Activated naive CD8-positive, alpha-beta T cell treated with anti-CD3 and anti-CD28 coated beads, Interleukin-2, amount 50 U/mL, for 24 hours (primary cell): ENCODE measurements around the gene NACC2.
"Not testable (repeated sequence)": the region's sequence is repeated elsewhere in the genome, so short reads cannot be mapped to it uniquely, and the experiment has no call there.

Experiments
- ATAC-seq: fragments of 150-1000 bp; cut with Tn5 transposase; one replicate; pipeline ENCODE4 v1.10.0; 2021
- DNase-seq: peaks from one replicate; pipeline ENCODE4 v3.0.0; 2021
- H3K27ac Mint-ChIP-seq: one replicate; pipeline ENCODE4 v1.8.0; 2021; ENCODE audit warnings: mild to moderate bottlenecking, mixed read lengths
- H3K27me3 Mint-ChIP-seq: one replicate; pipeline ENCODE4 v1.8.0; 2021; ENCODE audit warnings: mixed read lengths
- H3K36me3 Mint-ChIP-seq: one replicate; pipeline ENCODE4 v1.8.0; 2021; ENCODE audit warnings: low read depth, mixed read lengths
- H3K4me1 Mint-ChIP-seq: one replicate; pipeline ENCODE4 v1.8.0; 2021; ENCODE audit warnings: mixed read lengths
- H3K4me3 Mint-ChIP-seq: one replicate; pipeline ENCODE4 v1.8.0; 2021; ENCODE audit warnings: mild to moderate bottlenecking, moderate library complexity, mixed read lengths
- H3K9me3 Mint-ChIP-seq: one replicate; pipeline ENCODE4 v1.8.0; 2021; ENCODE audit warnings: mixed read lengths

NACC2 gene

DNA sequence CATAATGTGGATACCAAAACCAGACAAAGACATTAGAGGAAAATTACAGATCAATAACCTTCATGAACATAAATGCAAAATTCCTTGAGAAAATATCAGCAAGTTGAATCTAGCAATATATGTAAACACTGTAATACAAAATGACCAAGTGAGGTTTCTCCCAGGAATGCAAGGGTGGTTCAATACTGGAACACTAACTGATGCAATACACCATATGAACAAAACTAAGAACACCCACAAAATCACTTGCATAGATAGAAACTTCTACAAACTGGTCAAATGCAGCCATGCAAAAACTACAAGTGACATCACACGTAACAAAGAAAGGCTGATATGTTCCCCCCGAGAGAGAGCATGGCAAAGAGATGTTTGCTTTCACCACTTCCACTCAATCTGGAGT lies 55.6 kb downstream of the NACC2 start:
- Mint-ChIP-seq H3K36me3 (peaks cover 24% of the 10 kb centered on the region), H3K27ac (no peak overlapping the region), H3K4me1 (no peaks in the 10 kb centered on the region), H3K4me3 (no peak overlapping the region), H3K27me3 (no peaks in the 10 kb centered on the region), H3K9me3 (peaks cover 27% of the 10 kb centered on the region)
- DNase-seq, result no peak
- ATAC-seq, result no peak

GRCh38 chr9:136036848-136037247 lies 58.2 kb downstream of the NACC2 start:
- no peaks in the 10 kb centered on the region for H3K4me1 Mint-ChIP-seq
- H3K27me3 Mint-ChIP-seq, result no peaks in the 10 kb centered on the region
- H3K27ac Mint-ChIP-seq, result no peak overlapping the region
- H3K4me3 Mint-ChIP-seq, result no peak overlapping the region
- DNase-seq (no peak), ATAC-seq (no peak)
- peaks cover 24% of the 10 kb centered on the region for H3K36me3 Mint-ChIP-seq
- H3K9me3 Mint-ChIP-seq, result peaks cover 27% of the 10 kb centered on the region

GRCh38 chr9:136036050-136036449 lies 59.0 kb downstream of the NACC2 start:
- ATAC-seq, result no peak
- no peak for DNase-seq
- Mint-ChIP-seq H3K4me3 (no peak overlapping the region), H3K4me1 (no peaks in the 10 kb centered on the region), H3K27ac (no peak overlapping the region), H3K36me3 (peaks cover 24% of the 10 kb centered on the region), H3K27me3 (no peaks in the 10 kb centered on the region), H3K9me3 (peaks cover 27% of the 10 kb centered on the region)

DNA sequence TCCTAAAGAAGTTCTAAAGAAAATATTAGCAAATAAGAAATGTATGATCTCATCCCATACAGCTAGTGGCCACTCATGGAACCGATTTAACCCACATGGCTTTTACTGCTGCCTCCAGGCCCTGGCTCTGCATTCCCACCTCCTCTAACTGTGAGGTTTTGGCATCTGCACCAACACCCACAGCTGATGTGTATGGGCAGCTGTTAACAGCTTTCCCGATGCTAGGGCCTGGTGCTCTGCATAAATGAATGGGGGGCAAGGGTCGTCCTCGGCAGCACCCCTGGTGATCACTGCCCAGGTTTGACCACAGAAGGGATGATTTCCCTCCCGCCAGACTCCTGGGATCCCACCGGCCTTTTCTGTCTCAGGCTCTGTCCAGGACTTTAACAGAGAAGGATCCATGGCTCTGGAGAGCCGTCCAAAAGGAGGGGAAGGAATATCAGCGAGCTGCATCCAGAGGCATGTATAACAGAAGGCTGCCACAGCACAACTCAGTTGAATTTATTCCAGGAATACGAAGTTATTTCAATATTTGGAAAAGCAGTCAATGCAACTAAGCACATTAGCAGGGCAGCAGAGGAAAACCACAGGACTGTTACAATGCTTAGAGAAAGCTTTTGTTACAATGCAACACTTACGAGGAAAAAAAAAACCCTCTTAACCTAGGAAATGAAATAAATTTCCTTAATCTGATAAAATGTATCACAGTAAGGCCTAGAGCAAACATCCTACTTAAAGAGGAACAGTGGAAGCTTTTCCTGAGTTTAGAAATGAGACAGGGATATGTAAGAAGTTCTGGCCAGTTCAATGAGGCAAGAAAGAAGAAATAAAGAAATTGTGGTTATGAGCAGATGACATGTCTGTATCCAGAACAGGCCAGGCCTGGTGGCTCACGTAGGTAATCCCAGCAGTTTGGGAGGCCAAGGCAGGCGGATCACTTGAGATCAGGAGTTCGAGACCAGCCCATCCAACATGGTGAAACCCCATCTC lies 63.1 kb downstream of the NACC2 start:
- no peak overlapping the region for H3K27ac Mint-ChIP-seq
- no peak overlapping the region for H3K4me3 Mint-ChIP-seq
- DNase-seq (no peak), ATAC-seq (no peak)
- peaks cover 10% of the 10 kb centered on the region for H3K9me3 Mint-ChIP-seq
- peaks cover 9% of the 10 kb centered on the region for H3K36me3 Mint-ChIP-seq
- H3K4me1 Mint-ChIP-seq, result no peaks in the 10 kb centered on the region
- no peaks in the 10 kb centered on the region for H3K27me3 Mint-ChIP-seq

DNA sequence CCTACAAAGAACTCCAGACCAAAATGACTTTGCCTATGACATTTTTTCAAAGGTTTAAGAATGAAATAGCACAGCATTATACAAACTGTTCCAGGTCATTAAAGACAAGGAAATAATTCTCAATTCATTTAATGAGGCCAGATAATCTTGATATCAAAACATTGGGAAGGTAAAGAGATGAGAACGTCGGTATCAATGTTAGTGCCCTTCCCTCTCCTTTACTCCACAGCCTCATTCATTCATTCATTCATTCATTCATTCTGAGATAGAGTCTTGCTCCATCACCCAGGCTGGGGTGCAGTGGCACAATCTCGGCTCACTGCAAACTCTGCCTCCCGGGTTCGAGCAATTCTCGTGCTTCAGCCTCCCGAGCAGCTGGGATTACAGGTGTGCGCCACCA lies 64.0 kb downstream of the NACC2 start:
- H3K4me1 Mint-ChIP-seq, result no peaks in the 10 kb centered on the region
- DNase-seq (no peak), ATAC-seq (no peak)
- no peak overlapping the region for H3K4me3 Mint-ChIP-seq
- H3K9me3 Mint-ChIP-seq, result peaks cover 1% of the 10 kb centered on the region
- H3K27ac Mint-ChIP-seq, result no peak overlapping the region
- H3K36me3 Mint-ChIP-seq, result peaks cover 4% of the 10 kb centered on the region
- no peaks in the 10 kb centered on the region for H3K27me3 Mint-ChIP-seq

DNA sequence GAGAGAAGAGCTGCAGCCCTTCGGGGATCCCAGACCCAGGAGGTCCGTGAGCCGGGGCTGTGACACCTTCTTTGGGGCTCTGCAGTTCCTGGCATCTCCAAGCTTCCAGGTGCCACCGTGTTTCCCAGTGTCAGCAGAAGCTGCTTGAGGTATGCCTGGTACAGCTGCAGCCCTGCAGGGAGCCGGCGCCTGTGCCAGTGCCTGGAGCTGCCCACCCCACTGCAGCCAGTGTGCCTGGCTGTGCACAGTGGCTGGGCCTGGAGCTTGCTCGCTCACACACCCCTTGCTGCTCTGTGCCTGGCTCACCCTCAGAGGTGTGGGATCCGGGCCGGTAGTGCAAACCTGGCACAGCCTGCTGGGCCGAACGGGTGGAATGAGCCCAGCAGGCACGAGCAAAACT lies 65.5 kb downstream of the NACC2 start:
- no peak overlapping the region for H3K4me3 Mint-ChIP-seq
- H3K27ac Mint-ChIP-seq, result no peak overlapping the region
- DNase-seq (no peak), ATAC-seq (no peak)
- no peaks in the 10 kb centered on the region for H3K9me3 Mint-ChIP-seq
- H3K36me3 Mint-ChIP-seq, result no peaks in the 10 kb centered on the region
- no peaks in the 10 kb centered on the region for H3K27me3 Mint-ChIP-seq
- H3K4me1 Mint-ChIP-seq, result no peaks in the 10 kb centered on the region

GRCh38 chr9:136028760-136029470 lies 66.2 kb downstream of the NACC2 start:
- DNase-seq, result no peak
- no peaks in the 10 kb centered on the region for H3K9me3 Mint-ChIP-seq
- no peak overlapping the region for H3K4me3 Mint-ChIP-seq
- H3K36me3 Mint-ChIP-seq, result no peaks in the 10 kb centered on the region
- no peak overlapping the region for H3K27ac Mint-ChIP-seq
- no peak for ATAC-seq
- no peaks in the 10 kb centered on the region for H3K4me1 Mint-ChIP-seq
- no peaks in the 10 kb centered on the region for H3K27me3 Mint-ChIP-seq

- not testable (repeated sequence) for H3K4me3 Mint-ChIP-seq, H3K9me3 Mint-ChIP-seq, H3K27me3 Mint-ChIP-seq, ATAC-seq, H3K36me3 Mint-ChIP-seq, H3K27ac Mint-ChIP-seq, DNase-seq, H3K4me1 Mint-ChIP-seq
Observed at GRCh38 chr9:136026943-136027289, 68.2 kb downstream of the NACC2 start.

- Mint-ChIP-seq H3K4me3 (no peak overlapping the region), H3K9me3 (no peaks in the 10 kb centered on the region), H3K27ac (no peak overlapping the region), H3K4me1 (no peaks in the 10 kb centered on the region), H3K27me3 (peaks cover 2% of the 10 kb centered on the region), H3K36me3 (no peaks in the 10 kb centered on the region)
- DNase-seq (no peak), ATAC-seq (no peak)
Observed at GRCh38 chr9:136026266-136026942, 68.7 kb downstream of the NACC2 start.

GRCh38 chr9:136025481-136025880 lies 69.6 kb downstream of the NACC2 start:
- no peak for ATAC-seq
- Mint-ChIP-seq H3K9me3 (no peaks in the 10 kb centered on the region), H3K27ac (no peak overlapping the region), H3K4me3 (no peak overlapping the region), H3K36me3 (no peaks in the 10 kb centered on the region), H3K4me1 (no peaks in the 10 kb centered on the region), H3K27me3 (peaks cover 2% of the 10 kb centered on the region)
- no peak for DNase-seq

- no peak for DNase-seq
- Mint-ChIP-seq H3K27me3 (peaks cover 2% of the 10 kb centered on the region), H3K36me3 (no peaks in the 10 kb centered on the region), H3K4me3 (no peak overlapping the region), H3K27ac (no peak overlapping the region), H3K4me1 (no peaks in the 10 kb centered on the region), H3K9me3 (no peaks in the 10 kb centered on the region)
- ATAC-seq, result no peak
Observed at GRCh38 chr9:136024696-136025316, 70.3 kb downstream of the NACC2 start.

DNA sequence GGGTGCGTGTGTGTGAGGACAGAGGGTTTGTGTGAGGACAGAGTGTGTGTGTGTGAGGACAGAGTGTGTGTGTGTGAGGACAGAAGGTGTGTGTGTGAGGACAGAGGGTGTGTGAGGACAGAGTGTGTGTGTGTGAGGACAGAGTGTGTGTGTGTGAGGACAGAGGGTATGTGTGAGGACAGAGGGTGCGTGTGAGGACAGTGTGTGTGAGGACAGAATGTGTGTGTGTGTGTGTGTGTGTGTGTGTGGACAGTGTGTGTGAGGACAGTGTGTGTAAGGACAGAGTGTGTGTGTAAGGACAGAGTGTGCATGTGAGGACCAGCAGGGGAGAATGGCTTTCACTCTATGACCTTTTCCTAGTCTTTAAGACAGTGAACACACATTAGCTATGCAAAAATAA lies 70.8 kb downstream of the NACC2 start:
- Mint-ChIP-seq H3K36me3 (no peaks in the 10 kb centered on the region), H3K4me3 (no peak overlapping the region), H3K27me3 (peaks cover 2% of the 10 kb centered on the region), H3K4me1 (no peaks in the 10 kb centered on the region), H3K9me3 (no peaks in the 10 kb centered on the region), H3K27ac (no peak overlapping the region)
- no peak for DNase-seq
- no peak for ATAC-seq

GRCh38 chr9:136023410-136024225 lies 71.5 kb downstream of the NACC2 start:
- Mint-ChIP-seq H3K27me3 (peaks cover 2% of the 10 kb centered on the region), H3K36me3 (no peaks in the 10 kb centered on the region), H3K4me1 (no peaks in the 10 kb centered on the region), H3K9me3 (no peaks in the 10 kb centered on the region), H3K27ac (no peak overlapping the region), H3K4me3 (no peak overlapping the region)
- ATAC-seq, result no peak
- no peak for DNase-seq
